Liver (tissue), 3 donors: ENCODE data around the gene FOXB2.
"Not testable (repeated sequence)": the region's sequence is repeated elsewhere in the genome, so short reads cannot be mapped to it uniquely, and the experiment has no call there.

Experiments used
- CTCF ChIP-seq: fragments of 150-350 bp; IDR thresholded peaks from 2 replicates; pipeline ENCODE4 v1.5.1; 2017; ENCODE audit warnings: improper control_type of control experiment, low read depth, low read length; ENCODE audit not compliant: missing input control
- HNF4A ChIP-seq, 2 donors: conservative IDR thresholded peaks; 2 replicates each; pipeline ENCODE4 v1.6.1; 2016; ENCODE audit warnings: antibody characterized with exemption in 2 of 2, mild to moderate bottlenecking in 2 of 2
- MAX ChIP-seq: IDR thresholded peaks from 2 replicates; pipeline ENCODE4 v1.6.1; 2016; ENCODE audit warnings: antibody characterized with exemption
- ZBTB33 ChIP-seq: IDR thresholded peaks from 2 replicates; pipeline ENCODE4 v1.6.1; 2016; ENCODE audit warnings: antibody characterized with exemption
- donor health status: healthy.
- donor health status: healthy.

- TF ChIP-seq CTCF; ZBTB33; MAX; HNF4A (conservative IDR thresholded peaks at IDR 0.05): not testable (repeated sequence)
Observed at GRCh38 chr9:77043743-77044142, 24.3 kb downstream of the FOXB2 start.
